ENCODE measurements around the gene PHOSPHO1.

DNA sequence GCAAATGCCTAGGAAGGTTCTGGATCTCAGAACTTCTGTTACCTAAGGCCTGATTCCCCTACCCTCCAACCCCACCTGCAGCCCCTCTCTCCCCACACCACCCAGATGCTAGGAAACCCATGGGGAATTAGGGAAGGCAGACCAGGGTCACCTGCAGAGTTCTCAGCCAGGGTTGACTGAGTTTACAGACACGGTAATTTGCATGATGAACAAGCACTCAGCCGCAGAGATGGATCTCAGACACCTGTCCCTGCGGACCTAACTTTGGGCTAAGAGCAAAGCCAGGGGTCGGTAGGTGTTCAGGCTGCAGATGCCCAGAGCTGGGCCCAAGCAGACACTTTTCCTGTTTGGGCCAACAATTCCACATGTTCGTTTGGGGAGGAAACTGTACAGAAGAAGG, 17.2 kb downstream of the PHOSPHO1 start:
- TF ChIP-seq CTCF (IDR thresholded peaks at IDR 0.05) (no peak), POLR2A (IDR thresholded peaks at IDR 0.05) (no peak)

Data from thyroid gland (tissue), 4 donors.